Upper lobe of left lung (tissue), 6 donors: ENCODE measurements around the gene GNAO1. TPM values are rescaled to one million over a fixed set of nuclear protein-coding genes. Genes with fewer than 3 reads are reported as not detected.

ENCODE experiments used
- ATAC-seq, 2 donors: fragments of 200-7000 bp; cut with Tn5 transposase; one replicate each; pipeline ENCODE4 v1.9.1; 2022; ENCODE audit warnings: mild to moderate bottlenecking in 2 of 2, moderate library complexity in 2 of 2; ENCODE audit not compliant: low FRiP score in 2 of 2
- DNase-seq, 2 donors: peaks; one replicate each; pipeline ENCODE4 v3.0.0-alpha.2; 2019 to 2020
- H3K27ac ChIP-seq, 4 donors: fragments of 200-600 bp; sonication (generic); one replicate each; pipeline ENCODE4 v1.5.1; 2016 to 2019
- H3K27me3 ChIP-seq, 4 donors: fragments of 200-600 bp; sonication (generic); one replicate each; pipeline ENCODE4 v1.5.1; 2017 to 2019
- H3K36me3 ChIP-seq, 4 donors: fragments of 200-600 bp; sonication (generic); one replicate each; pipeline ENCODE4 v1.5.1; 2016 to 2019
- H3K4me1 ChIP-seq, 4 donors: fragments of 200-600 bp; sonication (generic); one replicate each; pipeline ENCODE4 v1.5.1; 2018 to 2019
- H3K4me3 ChIP-seq, 4 donors: fragments of 200-600 bp; sonication (generic); one replicate each; pipeline ENCODE4 v1.5.1; 2017 to 2019; ENCODE audit warnings: mild to moderate bottlenecking in 2 of 4, moderate library complexity in 1 of 4
- H3K9me3 ChIP-seq, 4 donors: fragments of 200-600 bp; sonication (generic); one replicate each; pipeline ENCODE4 v1.5.1; 2018 to 2019
- EP300 ChIP-seq, 4 donors: sonication (generic); formaldehyde crosslinking; IDR thresholded peaks; one replicate each; pipeline ENCODE4 v1.5.1; 2017; ENCODE audit warnings: antibody characterized with exemption in 4 of 4, control low read depth in 2 of 4
- POLR2A ChIP-seq, 4 donors: fragments of 450-650 bp; IDR thresholded peaks; one replicate each; pipeline ENCODE4 v1.5.1; 2016 to 2017; ENCODE audit warnings: antibody characterized with exemption in 4 of 4, mild to moderate bottlenecking in 2 of 4
- POLR2AphosphoS5 ChIP-seq, 2 donors: sonication (generic); formaldehyde crosslinking; IDR thresholded peaks; one replicate each; pipeline ENCODE4 v1.5.1; 2017; ENCODE audit warnings: antibody characterized with exemption in 2 of 2
- WGBS, 2 donors: methylation state at CpG; one replicate each; pipeline ENCODE4 v1.1.5; 2017 to 2018; 5-methylcytosine and 5-hydroxymethylcytosine counted together
- total RNA-seq, 6 donors: library from RNA; depleted of rRNA in 4 of 6; stranded (reverse); fragments of >200 nt in 4 of 6; gene quantifications; one replicate each; pipeline versions ENCODE4 v1.1.0 to v1.2.1, GENCODE V29; 2016 to 2021
- TF ChIP-seq, protein P1 (sequence below), 6 experiments: fragments of 450-650 bp in 4 of 6; fragments of 200-600 bp in 2 of 6; sonication (generic) in 2 of 6; IDR thresholded peaks; one replicate each; pipeline ENCODE4 v1.5.1; 2016 to 2019; ENCODE audit warnings: antibody characterized with exemption in 6 of 6
- donor health status: DM: no; HTN: no; CAD: no; lungs with moderate emphysema.
- donor health status: DM: no; HTN: yes; CAD: no; lungs with severe emphysema.

The GNAO1 gene
- total RNA-seq, 6 donors from 2014 or later, result 0.46 to 2.7 (median 0.79) TPM; not detected in 1

DNA sequence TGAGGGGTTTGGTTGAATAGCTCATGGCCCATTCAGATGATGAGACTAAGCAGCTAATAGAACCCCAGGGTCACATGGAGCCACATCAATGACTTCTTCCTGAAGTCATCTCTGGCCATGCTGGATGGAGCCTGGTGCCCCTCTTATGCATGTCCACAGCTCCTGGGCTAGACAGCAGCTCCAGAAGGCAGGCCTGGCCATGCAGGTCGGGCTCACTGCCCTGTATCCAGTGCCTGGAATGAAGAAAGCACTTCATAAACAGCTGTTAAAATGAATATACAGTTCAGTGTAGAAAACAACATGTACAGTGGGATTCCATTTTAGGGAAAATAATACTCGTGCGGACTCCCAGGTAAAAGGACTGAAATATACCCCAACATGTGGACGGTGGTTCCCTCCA, 73.9 kb downstream of the GNAO1 start:
- H3K36me3 ChIP-seq, result no peaks in the 10 kb centered on the region
- DNase-seq (no peak), ATAC-seq (no peak)
- TF ChIP-seq EP300 (IDR thresholded peaks at IDR 0.05) (no peak), POLR2A (IDR thresholded peaks at IDR 0.05) (no peak), POLR2AphosphoS5 (IDR thresholded peaks at IDR 0.05) (no peak)
- TF ChIP-seq, protein P1, sequence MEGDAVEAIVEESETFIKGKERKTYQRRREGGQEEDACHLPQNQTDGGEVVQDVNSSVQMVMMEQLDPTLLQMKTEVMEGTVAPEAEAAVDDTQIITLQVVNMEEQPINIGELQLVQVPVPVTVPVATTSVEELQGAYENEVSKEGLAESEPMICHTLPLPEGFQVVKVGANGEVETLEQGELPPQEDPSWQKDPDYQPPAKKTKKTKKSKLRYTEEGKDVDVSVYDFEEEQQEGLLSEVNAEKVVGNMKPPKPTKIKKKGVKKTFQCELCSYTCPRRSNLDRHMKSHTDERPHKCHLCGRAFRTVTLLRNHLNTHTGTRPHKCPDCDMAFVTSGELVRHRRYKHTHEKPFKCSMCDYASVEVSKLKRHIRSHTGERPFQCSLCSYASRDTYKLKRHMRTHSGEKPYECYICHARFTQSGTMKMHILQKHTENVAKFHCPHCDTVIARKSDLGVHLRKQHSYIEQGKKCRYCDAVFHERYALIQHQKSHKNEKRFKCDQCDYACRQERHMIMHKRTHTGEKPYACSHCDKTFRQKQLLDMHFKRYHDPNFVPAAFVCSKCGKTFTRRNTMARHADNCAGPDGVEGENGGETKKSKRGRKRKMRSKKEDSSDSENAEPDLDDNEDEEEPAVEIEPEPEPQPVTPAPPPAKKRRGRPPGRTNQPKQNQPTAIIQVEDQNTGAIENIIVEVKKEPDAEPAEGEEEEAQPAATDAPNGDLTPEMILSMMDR (IDR thresholded peaks at IDR 0.05), result no peak
- 92 to 98% methylated on average over 4 of the region's 4 CpGs for WGBS, 2 donors
- H3K27ac ChIP-seq, result no peak overlapping the region
- H3K9me3 ChIP-seq, result no peaks in the 10 kb centered on the region
- H3K4me3 ChIP-seq, result no peak overlapping the region
- H3K4me1 ChIP-seq, result no peaks in the 10 kb centered on the region
- H3K27me3 ChIP-seq, result no peaks in the 10 kb centered on the region

DNA sequence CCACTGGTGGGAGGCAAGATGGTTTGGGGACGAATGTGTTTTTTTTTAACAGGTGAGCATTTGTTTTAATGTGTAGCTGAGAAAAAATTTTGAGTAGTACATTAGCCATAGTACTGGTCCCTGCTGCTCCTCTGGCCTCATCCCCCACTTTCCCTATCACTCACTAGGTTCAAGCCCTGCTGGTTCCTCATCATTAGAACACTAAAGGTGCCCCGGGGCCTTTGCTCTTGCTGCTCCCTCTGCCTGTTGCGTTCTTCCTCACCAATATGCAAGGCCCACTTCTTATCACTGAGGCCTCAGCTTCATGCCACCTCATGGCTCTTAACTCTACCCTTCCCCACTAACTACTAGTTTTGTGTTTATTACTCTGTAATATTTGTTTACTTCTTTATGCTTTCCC, 74.5 kb downstream of the GNAO1 start:
- H3K4me3 ChIP-seq, result no peak overlapping the region
- no peaks in the 10 kb centered on the region for H3K9me3 ChIP-seq
- no peak for DNase-seq
- no peak for TF ChIP-seq POLR2AphosphoS5 (IDR thresholded peaks at IDR 0.05)
- no peak for TF ChIP-seq POLR2A (IDR thresholded peaks at IDR 0.05)
- TF ChIP-seq, protein P1 (IDR thresholded peaks at IDR 0.05), result no peak
- no peak for TF ChIP-seq EP300 (IDR thresholded peaks at IDR 0.05)
- 93 to 96% methylated on average over 3 of the region's 3 CpGs for WGBS, 2 donors
- H3K27me3 ChIP-seq, result no peaks in the 10 kb centered on the region
- no peak overlapping the region for H3K27ac ChIP-seq
- ATAC-seq, result no peak
- no peaks in the 10 kb centered on the region for H3K36me3 ChIP-seq
- H3K4me1 ChIP-seq, result no peaks in the 10 kb centered on the region

DNA sequence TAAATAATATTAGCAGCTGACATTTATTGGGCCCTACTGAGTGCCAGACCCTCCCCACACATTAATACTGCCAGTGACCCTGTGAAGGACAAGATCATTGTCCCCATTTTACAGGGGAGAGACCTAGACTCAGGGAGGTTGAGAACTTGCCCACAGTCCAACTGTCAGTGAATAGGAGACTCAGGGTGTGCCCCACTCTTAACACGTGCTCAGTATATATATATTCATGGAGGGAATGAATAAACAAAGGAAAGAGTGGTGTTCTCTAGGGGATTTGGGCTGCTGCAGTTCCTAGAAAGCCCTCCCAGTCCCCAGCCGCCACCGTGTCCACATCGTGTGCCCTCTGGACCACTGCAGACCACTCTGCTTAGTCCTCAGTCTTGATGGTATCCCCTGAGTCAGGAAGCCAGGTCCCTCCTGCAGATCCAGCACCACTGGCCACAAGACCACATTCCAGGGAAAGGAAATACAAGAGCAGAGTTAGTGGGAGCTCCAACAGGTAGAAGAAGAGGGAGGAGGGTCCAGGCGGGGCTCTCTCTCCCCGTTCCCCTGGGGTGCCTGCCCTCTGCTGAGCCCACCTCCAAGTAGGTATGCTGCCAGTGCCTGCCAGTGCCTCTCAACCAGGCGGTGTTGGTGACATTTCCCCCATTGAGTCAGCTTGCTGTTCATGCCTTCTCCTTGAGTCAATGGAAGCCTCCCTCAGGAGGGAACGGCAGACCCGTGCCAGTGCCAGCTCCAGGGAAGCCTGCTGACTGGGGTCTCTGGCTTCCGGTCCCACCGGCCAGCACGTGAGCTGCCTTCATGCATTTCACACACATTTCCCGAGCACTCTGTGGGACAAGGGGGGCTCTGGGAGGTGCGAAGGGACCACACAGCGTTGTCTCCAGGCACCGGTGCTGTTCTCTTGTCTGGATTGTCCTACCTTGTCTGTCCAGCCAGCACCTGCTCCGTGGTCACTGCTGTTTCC, 75.6 kb downstream of the GNAO1 start:
- Histone ChIP-seq H3K27ac (no peak overlapping the region), H3K9me3 (no peaks in the 10 kb centered on the region), H3K4me3 (no peak overlapping the region), H3K36me3 (no peaks in the 10 kb centered on the region), H3K27me3 (no peaks in the 10 kb centered on the region), H3K4me1 (no peaks in the 10 kb centered on the region)
- no peak for TF ChIP-seq EP300 (IDR thresholded peaks at IDR 0.05)
- TF ChIP-seq POLR2A (IDR thresholded peaks at IDR 0.05), result no peak
- TF ChIP-seq, protein P1 (IDR thresholded peaks at IDR 0.05), result no peak
- no peak for TF ChIP-seq POLR2AphosphoS5 (IDR thresholded peaks at IDR 0.05)
- ATAC-seq, result no peak
- DNase-seq, result peak in 1 of 2 donors; percentile 55
- WGBS, 2 donors, result 81 to 83% methylated on average over 13 to 17 of the region's 17 CpGs

DNA sequence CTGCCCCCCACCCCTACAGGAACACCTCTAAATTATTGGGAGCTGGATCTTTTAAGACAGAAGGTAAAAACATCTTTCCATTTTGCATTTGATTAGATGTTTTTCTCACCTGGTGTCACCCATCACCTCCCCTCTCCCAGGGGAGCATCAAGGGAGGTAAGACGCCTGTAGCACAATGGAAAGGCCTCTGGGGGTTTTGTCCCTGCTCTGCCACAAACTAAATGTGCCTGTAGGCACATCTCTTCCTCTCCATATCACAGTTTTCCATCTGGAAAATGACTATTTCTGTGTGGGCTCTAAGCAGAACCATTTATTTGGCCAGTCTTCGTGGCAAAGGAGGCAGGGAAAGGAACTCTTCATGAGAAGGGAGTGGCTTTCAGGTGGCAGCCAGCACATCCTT, 76.6 kb downstream of the GNAO1 start:
- no peak for ATAC-seq
- H3K4me3 ChIP-seq, result no peak overlapping the region
- 71% methylated on average over 2 of the region's 2 CpGs for WGBS, 2 donors
- H3K27me3 ChIP-seq, result no peaks in the 10 kb centered on the region
- DNase-seq, result no peak
- TF ChIP-seq POLR2A (IDR thresholded peaks at IDR 0.05) (no peak), EP300 (IDR thresholded peaks at IDR 0.05) (no peak), POLR2AphosphoS5 (IDR thresholded peaks at IDR 0.05) (no peak)
- TF ChIP-seq, protein P1 (IDR thresholded peaks at IDR 0.05), result no peak
- no peaks in the 10 kb centered on the region for H3K9me3 ChIP-seq
- H3K27ac ChIP-seq, result no peak overlapping the region
- H3K4me1 ChIP-seq, result no peaks in the 10 kb centered on the region
- no peaks in the 10 kb centered on the region for H3K36me3 ChIP-seq
